GM18526 (cell line): ENCODE data around the gene TTLL3.

ENCODE experiments used
- POLR2A ChIP-seq: IDR thresholded peaks from 3 replicates; pipeline ENCODE4 v1.6.1; 2011; ENCODE audit not compliant: insufficient read length; ENCODE audit errors: extremely low read depth

The TTLL3 gene

GRCh38 chr3:9779075-9779593 lies 30.9 kb upstream of the TTLL3 start:
- TF ChIP-seq POLR2A, result no peak

- no peak for TF ChIP-seq POLR2A
These were observed 30.2 kb upstream of the TTLL3 start for GRCh38 chr3:9779721-9780457.

GRCh38 chr3:9780458-9780812 lies 29.6 kb upstream of the TTLL3 start:
- TF ChIP-seq POLR2A, result no peak

GRCh38 chr3:9780910-9781309 lies 29.2 kb upstream of the TTLL3 start:
- no peak for TF ChIP-seq POLR2A

GRCh38 chr3:9781551-9781950 lies 28.5 kb upstream of the TTLL3 start:
- TF ChIP-seq POLR2A, result no peak

- TF ChIP-seq POLR2A, result no peak
These were observed 28.0 kb upstream of the TTLL3 start for GRCh38 chr3:9781978-9782603.

- TF ChIP-seq POLR2A, result no peak
These were observed 27.3 kb upstream of the TTLL3 start for GRCh38 chr3:9782770-9783169.

- no peak for TF ChIP-seq POLR2A
These were observed 26.1 kb upstream of the TTLL3 start for GRCh38 chr3:9783954-9784353.

- TF ChIP-seq POLR2A, result no peak
These were observed 25.1 kb upstream of the TTLL3 start for GRCh38 chr3:9784965-9785364.

- no peak for TF ChIP-seq POLR2A
These were observed 24.5 kb upstream of the TTLL3 start for GRCh38 chr3:9785602-9786001.

- no peak for TF ChIP-seq POLR2A
These were observed 23.8 kb upstream of the TTLL3 start for GRCh38 chr3:9786209-9786739.

GRCh38 chr3:9786825-9787669 lies 23.0 kb upstream of the TTLL3 start:
- no peak for TF ChIP-seq POLR2A

GRCh38 chr3:9787714-9788113 lies 22.3 kb upstream of the TTLL3 start:
- no peak for TF ChIP-seq POLR2A

- no peak for TF ChIP-seq POLR2A
These were observed 18.9 kb upstream of the TTLL3 start for GRCh38 chr3:9791127-9791526.

- TF ChIP-seq POLR2A, result no peak
These were observed 18.2 kb upstream of the TTLL3 start for GRCh38 chr3:9791790-9792404.
